Measurements from ENCODE around the gene GOLGA6L9. TPM values are rescaled to one million over a fixed set of nuclear protein-coding genes. Genes with fewer than 3 reads are reported as not detected.

GOLGA6L9 gene
- total RNA-seq, 1 donor from 2014 or later: 10.4 TPM

Other genes with a start within 250 kb of the GOLGA6L9 start
- 17.0 and 20.0 TPM in 2 replicates for gene EFL1, start 167.1 kb upstream of the GOLGA6L9 start, total RNA-seq (ENCODE audit: low replicate concordance)
- gene SAXO2, start 167.0 kb upstream of the GOLGA6L9 start, total RNA-seq (ENCODE audit: low replicate concordance): 2.4 and 5.8 TPM in 2 replicates
- gene GOLGA6L10, start 80.3 kb upstream of the GOLGA6L9 start, total RNA-seq (ENCODE audit: low replicate concordance): 2.7 and 6.3 TPM in 2 replicates
- gene RPS17, start 110.6 kb downstream of the GOLGA6L9 start, total RNA-seq (ENCODE audit: low replicate concordance): 2,088 and 2,219 TPM in 2 replicates
- 1.6 and 1.8 TPM in 2 replicates for gene CPEB1, start 217.5 kb downstream of the GOLGA6L9 start, total RNA-seq (ENCODE audit: low replicate concordance)